SK-N-SH treated with all-trans-retinoic acid at 6 μM for 48 hours (cell line): ENCODE measurements around the gene SMOC2.

ENCODE experiments used
- ATAC-seq: fragments of 200-7000 bp; cut with Tn5 transposase; 3 replicates; pipeline ENCODE4 v1.9.1; 2020; ENCODE audit warnings: mild to moderate bottlenecking, moderate library complexity
- ARNTL ChIP-seq: fragments of 450-650 bp; formaldehyde crosslinking; IDR thresholded peaks from 2 replicates; pipeline ENCODE4 v1.5.0; 2020; ENCODE audit warnings: low read depth, mild to moderate bottlenecking, moderate library complexity, borderline replicate concordance
- BACH2 ChIP-seq: fragments of 250-450 bp; sonication (Bioruptor Pico); IDR thresholded peaks from 2 replicates; pipeline ENCODE4 v1.9.0; 2021; ENCODE audit warnings: mild to moderate bottlenecking, borderline replicate concordance
- CREB5 ChIP-seq: fragments of 250-450 bp; sonication (Bioruptor Pico); IDR thresholded peaks from 2 replicates; pipeline ENCODE4 v1.5.1; 2020; ENCODE audit warnings: low read depth, mild to moderate bottlenecking, moderate library complexity
- CSDC2 ChIP-seq: fragments of 250-450 bp; sonication (Bioruptor Pico); IDR thresholded peaks from 2 replicates; pipeline ENCODE4 v1.5.0; 2020; ENCODE audit warnings: mild to moderate bottlenecking, moderate library complexity
- ESRRG ChIP-seq: fragments of 250-450 bp; sonication (Bioruptor Pico); IDR thresholded peaks from 2 replicates; pipeline ENCODE4 v1.6.1; 2021; ENCODE audit warnings: mild to moderate bottlenecking
- GLIS3 ChIP-seq: fragments of 250-450 bp; sonication (Bioruptor Pico); IDR thresholded peaks from 2 replicates; pipeline ENCODE4 v1.5.0; 2020; ENCODE audit warnings: mild to moderate bottlenecking, moderate library complexity
- ISL1 ChIP-seq: fragments of 250-450 bp; sonication (Bioruptor Pico); IDR thresholded peaks from 2 replicates; pipeline ENCODE4 v2.1.2; 2022; ENCODE audit warnings: mild to moderate bottlenecking, moderate library complexity
- POU6F1 ChIP-seq: fragments of 250-450 bp; sonication (Bioruptor Pico); IDR thresholded peaks from 2 replicates; pipeline ENCODE4 v1.8.0; 2021; ENCODE audit warnings: low read depth, mild to moderate bottlenecking, moderate library complexity, borderline replicate concordance
- PPARA ChIP-seq: fragments of 250-450 bp; sonication (Bioruptor Pico); IDR thresholded peaks from 2 replicates; pipeline ENCODE4 v1.5.0; 2020; ENCODE audit warnings: mild to moderate bottlenecking, borderline replicate concordance
- RARB ChIP-seq: fragments of 250-450 bp; sonication (Bioruptor Pico); IDR thresholded peaks from 2 replicates; pipeline ENCODE4 v1.8.0; 2021; ENCODE audit warnings: mild to moderate bottlenecking, moderate library complexity
- SNAI2 ChIP-seq: fragments of 250-450 bp; sonication (Bioruptor Pico); IDR thresholded peaks from 2 replicates; pipeline ENCODE4 v1.5.0; 2020; ENCODE audit warnings: mild to moderate bottlenecking, moderate library complexity
- TCF4 ChIP-seq: fragments of 250-450 bp; sonication (Bioruptor Pico); IDR thresholded peaks from 2 replicates; pipeline ENCODE4 v1.8.0; 2021; ENCODE audit warnings: mild to moderate bottlenecking, moderate library complexity, borderline replicate concordance
- TOX ChIP-seq: fragments of 250-450 bp; sonication (Bioruptor Pico); IDR thresholded peaks from 2 replicates; pipeline ENCODE4 v1.8.0; 2021; ENCODE audit warnings: mild to moderate bottlenecking, moderate library complexity, borderline replicate concordance
- TSHZ2 ChIP-seq: fragments of 250-450 bp; sonication (Bioruptor Pico); IDR thresholded peaks from 2 replicates; pipeline ENCODE4 v1.5.0; 2020; ENCODE audit warnings: mild to moderate bottlenecking, moderate library complexity
- ZC3H10 ChIP-seq: fragments of 250-450 bp; sonication (Bioruptor Pico); IDR thresholded peaks from 2 replicates; pipeline ENCODE4 v1.5.1; 2021; ENCODE audit warnings: mild to moderate bottlenecking, moderate library complexity
- ZFP3 ChIP-seq: fragments of 250-450 bp; sonication (Bioruptor Pico); IDR thresholded peaks from 2 replicates; pipeline ENCODE4 v1.5.0; 2020; ENCODE audit warnings: mild to moderate bottlenecking, moderate library complexity
- ZFP30 ChIP-seq: fragments of 450-650 bp; formaldehyde crosslinking; IDR thresholded peaks from 2 replicates; pipeline ENCODE4 v1.5.0; 2022; ENCODE audit warnings: mild to moderate bottlenecking, moderate library complexity
- ZNF565 ChIP-seq: fragments of 450-650 bp; formaldehyde crosslinking; conservative IDR thresholded peaks from 2 replicates; pipeline ENCODE4 v1.5.0; 2020; ENCODE audit warnings: low read depth, mild to moderate bottlenecking, moderate library complexity
- ZNF70 ChIP-seq: fragments of 450-650 bp; formaldehyde crosslinking; IDR thresholded peaks from 2 replicates; pipeline ENCODE4 v1.5.0; 2020; ENCODE audit warnings: mild to moderate bottlenecking, moderate library complexity
- ZNF8 ChIP-seq: fragments of 450-650 bp; formaldehyde crosslinking; IDR thresholded peaks from 2 replicates; pipeline ENCODE4 v1.5.0; 2020; ENCODE audit warnings: mild to moderate bottlenecking, moderate library complexity
- TF ChIP-seq, protein P1 (sequence below): fragments of 250-450 bp; sonication (Bioruptor Pico); IDR thresholded peaks from 2 replicates; pipeline ENCODE4 v1.5.1; 2021; ENCODE audit warnings: mild to moderate bottlenecking, moderate library complexity
- TF ChIP-seq, protein P2 (sequence below): fragments of 250-450 bp; sonication (Bioruptor Pico); IDR thresholded peaks from 2 replicates; pipeline ENCODE4 v1.8.0; 2020; ENCODE audit warnings: mild to moderate bottlenecking, moderate library complexity, borderline replicate concordance

SMOC2 gene

GRCh38 chr6:168655462-168656152 is 214.6 kb downstream of the SMOC2 start:
- no peak for ATAC-seq
- TF ChIP-seq, protein P1, sequence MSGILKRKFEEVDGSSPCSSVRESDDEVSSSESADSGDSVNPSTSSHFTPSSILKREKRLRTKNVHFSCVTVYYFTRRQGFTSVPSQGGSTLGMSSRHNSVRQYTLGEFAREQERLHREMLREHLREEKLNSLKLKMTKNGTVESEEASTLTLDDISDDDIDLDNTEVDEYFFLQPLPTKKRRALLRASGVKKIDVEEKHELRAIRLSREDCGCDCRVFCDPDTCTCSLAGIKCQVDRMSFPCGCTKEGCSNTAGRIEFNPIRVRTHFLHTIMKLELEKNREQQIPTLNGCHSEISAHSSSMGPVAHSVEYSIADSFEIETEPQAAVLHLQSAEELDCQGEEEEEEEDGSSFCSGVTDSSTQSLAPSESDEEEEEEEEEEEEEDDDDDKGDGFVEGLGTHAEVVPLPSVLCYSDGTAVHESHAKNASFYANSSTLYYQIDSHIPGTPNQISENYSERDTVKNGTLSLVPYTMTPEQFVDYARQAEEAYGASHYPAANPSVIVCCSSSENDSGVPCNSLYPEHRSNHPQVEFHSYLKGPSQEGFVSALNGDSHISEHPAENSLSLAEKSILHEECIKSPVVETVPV, result no peak
- TF ChIP-seq RARB (CRISPR knock-in tag) (no peak), PPARA (CRISPR knock-in tag) (no peak), CSDC2 (CRISPR knock-in tag) (no peak), ARNTL (no peak), SNAI2 (no peak), TOX (CRISPR knock-in tag) (no peak), TCF4 (CRISPR knock-in tag) (no peak), ZFP3 (CRISPR knock-in tag) (no peak)
- TF ChIP-seq, all 23 proteins: peak for 0

- TF ChIP-seq, protein P2, sequence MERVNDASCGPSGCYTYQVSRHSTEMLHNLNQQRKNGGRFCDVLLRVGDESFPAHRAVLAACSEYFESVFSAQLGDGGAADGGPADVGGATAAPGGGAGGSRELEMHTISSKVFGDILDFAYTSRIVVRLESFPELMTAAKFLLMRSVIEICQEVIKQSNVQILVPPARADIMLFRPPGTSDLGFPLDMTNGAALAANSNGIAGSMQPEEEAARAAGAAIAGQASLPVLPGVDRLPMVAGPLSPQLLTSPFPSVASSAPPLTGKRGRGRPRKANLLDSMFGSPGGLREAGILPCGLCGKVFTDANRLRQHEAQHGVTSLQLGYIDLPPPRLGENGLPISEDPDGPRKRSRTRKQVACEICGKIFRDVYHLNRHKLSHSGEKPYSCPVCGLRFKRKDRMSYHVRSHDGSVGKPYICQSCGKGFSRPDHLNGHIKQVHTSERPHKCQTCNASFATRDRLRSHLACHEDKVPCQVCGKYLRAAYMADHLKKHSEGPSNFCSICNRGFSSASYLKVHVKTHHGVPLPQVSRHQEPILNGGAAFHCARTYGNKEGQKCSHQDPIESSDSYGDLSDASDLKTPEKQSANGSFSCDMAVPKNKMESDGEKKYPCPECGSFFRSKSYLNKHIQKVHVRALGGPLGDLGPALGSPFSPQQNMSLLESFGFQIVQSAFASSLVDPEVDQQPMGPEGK, result no peak
- TF ChIP-seq RARB (CRISPR knock-in tag) (no peak), ZNF8 (CRISPR knock-in tag) (no peak), TOX (CRISPR knock-in tag) (no peak), PPARA (CRISPR knock-in tag) (no peak), CSDC2 (CRISPR knock-in tag) (no peak), BACH2 (no peak), GLIS3 (CRISPR knock-in tag) (no peak), ZFP3 (CRISPR knock-in tag) (no peak), TCF4 (CRISPR knock-in tag) (no peak), ZNF565 (CRISPR knock-in tag) (no peak), ARNTL (no peak), ZC3H10 (CRISPR knock-in tag) (no peak), ZFP30 (no peak), ESRRG (CRISPR knock-in tag) (no peak), CREB5 (CRISPR knock-in tag) (no peak), ZNF70 (CRISPR knock-in tag) (no peak), TSHZ2 (CRISPR knock-in tag) (no peak), SNAI2 (no peak)
- TF ChIP-seq, protein P1, result no peak
- ATAC-seq, result no peak
Observed at GRCh38 chr6:168658059-168658458, 217.1 kb downstream of the SMOC2 start.

GRCh38 chr6:168660400-168660945 is 219.5 kb downstream of the SMOC2 start:
- ATAC-seq, result no peak
- no peak for TF ChIP-seq SNAI2
- no peak for TF ChIP-seq RARB (CRISPR knock-in tag)
- no peak for TF ChIP-seq ISL1 (CRISPR knock-in tag)
- TF ChIP-seq ARNTL, result no peak
- no peak for TF ChIP-seq POU6F1
- no peak for TF ChIP-seq ZFP30
- TF ChIP-seq, protein P2, result no peak
- TF ChIP-seq ZNF70 (CRISPR knock-in tag), result no peak
- no peak for TF ChIP-seq GLIS3 (CRISPR knock-in tag)
- TF ChIP-seq, protein P1, result no peak
- no peak for TF ChIP-seq ZC3H10 (CRISPR knock-in tag)
- TF ChIP-seq BACH2, result no peak
